Activated CD4-positive, alpha-beta memory T cell treated with anti-CD3 and anti-CD28 coated beads, Interleukin-2, amount 10 ng/mL, durations not matched to agents 7 days and 5 days (primary cell): Measurements from ENCODE around the gene VSTM2L. TPM values are rescaled to one million over a fixed set of nuclear protein-coding genes. Genes with fewer than 3 reads are reported as not detected.

Source experiments
- CTCF ChIA-PET: fragments of 350-600 bp; sonication (Branson Sonifier 250); formaldehyde crosslinking; loops from one replicate; lab custom pipeline; 2021; ENCODE audit warnings: antibody characterized with exemption, inconsistent platforms; lab: Charles Lee
- POLR2A ChIA-PET: fragments of 350-600 bp; sonication (Branson Sonifier 250); formaldehyde crosslinking; loops from one replicate; lab custom pipeline; 2021; ENCODE audit warnings: antibody characterized with exemption; lab: Charles Lee
- DNase-seq: peaks from one replicate; pipeline ENCODE4 v3.0.0-alpha.2; 2020
- H3K27ac Mint-ChIP-seq: one replicate; pipeline ENCODE4 v1.8.0; 2021; ENCODE audit warnings: mild to moderate bottlenecking, mixed read lengths
- H3K27me3 Mint-ChIP-seq: one replicate; pipeline ENCODE4 v1.8.0; 2021; ENCODE audit warnings: mixed read lengths
- H3K36me3 Mint-ChIP-seq: one replicate; pipeline ENCODE4 v1.8.0; 2021; ENCODE audit warnings: low read depth, mixed read lengths
- H3K4me1 Mint-ChIP-seq: one replicate; pipeline ENCODE4 v1.8.0; 2021; ENCODE audit warnings: mixed read lengths
- H3K4me3 Mint-ChIP-seq: one replicate; pipeline ENCODE4 v1.8.0; 2021; ENCODE audit warnings: mild to moderate bottlenecking, mixed read lengths
- H3K9me3 Mint-ChIP-seq: one replicate; pipeline ENCODE4 v1.8.0; 2021; ENCODE audit warnings: mixed read lengths
- total RNA-seq, 2 experiments: library from RNA; stranded (reverse); gene quantifications; one replicate each; pipeline ENCODE4 v1.2.3, GENCODE V29; 2021

Gene VSTM2L
- total RNA-seq, 2 experiments from 2014 or later: 0.20 TPM; not detected in 1

DNA sequence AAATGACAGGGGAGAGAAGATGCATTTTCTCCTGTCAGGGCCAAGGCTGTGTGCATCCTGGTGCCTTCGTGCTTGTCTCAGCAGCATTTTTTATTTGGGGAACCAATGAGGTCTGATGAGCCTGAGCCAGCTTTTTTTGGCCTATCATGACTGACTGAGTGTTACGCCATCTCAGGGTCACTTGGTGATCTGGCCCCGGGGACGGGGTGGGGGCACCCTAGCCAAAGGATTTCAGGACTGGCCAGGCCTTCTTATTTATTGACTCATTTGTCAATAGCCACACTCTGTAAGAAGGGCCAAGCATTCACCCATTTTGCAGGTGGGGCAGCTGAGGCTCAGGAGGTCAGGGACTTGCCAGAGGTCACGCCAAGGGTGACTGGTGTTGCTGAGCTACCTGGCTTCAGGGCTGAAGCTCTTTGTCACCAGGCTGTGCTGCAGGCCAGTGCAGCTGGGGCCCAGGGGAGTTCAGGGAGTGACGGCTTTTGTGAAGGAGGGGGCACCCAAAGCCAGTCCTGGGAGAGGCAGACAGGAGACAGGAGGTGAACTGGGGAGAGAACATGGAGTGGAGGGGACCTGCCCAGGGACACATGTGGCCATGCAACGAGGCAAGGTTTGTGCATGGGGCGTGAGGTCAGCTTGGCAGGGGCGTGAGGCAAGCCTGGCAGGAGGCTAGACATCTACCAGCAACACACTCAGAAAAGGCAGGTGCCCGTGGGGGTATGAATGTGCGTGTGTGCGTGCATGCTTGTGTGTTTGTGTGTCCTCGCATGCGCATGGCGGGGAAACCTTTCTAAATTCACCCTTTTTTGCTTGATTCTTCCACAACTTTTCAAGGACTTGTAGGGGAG, 31.1 kb downstream of the VSTM2L start:
- H3K9me3 Mint-ChIP-seq: no peaks in the 10 kb centered on the region
- H3K36me3 Mint-ChIP-seq: no peaks in the 10 kb centered on the region
- H3K27ac Mint-ChIP-seq: no peak overlapping the region
- ChIA-PET CTCF (no interaction called here), POLR2A (no interaction called here)
- DNase-seq: no peak
- no peak overlapping the region for H3K4me3 Mint-ChIP-seq
- H3K4me1 Mint-ChIP-seq: no peaks in the 10 kb centered on the region
- H3K27me3 Mint-ChIP-seq: peaks cover 9% of the 10 kb centered on the region

DNA sequence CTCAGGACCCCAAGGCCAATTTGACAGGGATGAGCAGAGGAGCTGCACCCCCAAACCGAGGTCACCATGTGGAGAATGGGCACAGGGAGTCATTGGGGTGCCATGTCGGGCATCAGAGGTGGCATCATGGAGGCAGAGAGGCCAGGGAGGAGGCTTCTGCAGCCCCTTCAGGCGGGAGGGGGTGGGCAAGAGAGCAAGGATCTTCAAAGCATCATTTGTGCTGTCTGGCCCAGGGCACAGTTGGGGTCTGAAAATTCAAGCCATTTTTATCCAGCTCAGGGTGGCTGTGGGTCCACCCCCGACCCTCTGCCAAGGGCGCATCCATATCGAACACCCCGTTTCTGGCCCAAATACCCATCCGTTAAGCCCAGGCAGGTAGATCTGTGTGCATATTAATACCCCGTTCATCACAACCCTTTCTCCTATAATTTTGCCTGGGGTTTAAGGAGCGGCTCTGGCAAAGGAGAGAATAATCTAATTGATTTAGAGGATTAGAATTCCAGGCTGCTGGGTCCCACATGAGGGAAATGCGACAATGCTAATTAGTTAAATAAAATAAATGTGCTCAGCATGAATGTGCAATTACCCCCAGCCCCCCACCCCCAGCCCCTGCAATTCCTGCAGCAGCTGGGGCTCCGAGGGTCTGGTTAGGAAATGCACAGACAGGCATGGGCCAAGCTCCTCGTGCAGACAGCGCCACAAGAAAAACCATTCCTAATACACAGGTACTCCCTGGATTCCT, 31.9 kb downstream of the VSTM2L start:
- DNase-seq: no peak
- Mint-ChIP-seq H3K4me3 (no peak overlapping the region), H3K9me3 (no peaks in the 10 kb centered on the region), H3K27me3 (peaks cover 4% of the 10 kb centered on the region), H3K36me3 (no peaks in the 10 kb centered on the region), H3K27ac (no peak overlapping the region), H3K4me1 (no peaks in the 10 kb centered on the region)
- CTCF ChIA-PET: interaction anchor here (0.6 kb wide), 1 partner anchor 114 kb away, joined by 3 read pairs; no protein-coding TSS in a partner anchor
- POLR2A ChIA-PET: no interaction called here

DNA sequence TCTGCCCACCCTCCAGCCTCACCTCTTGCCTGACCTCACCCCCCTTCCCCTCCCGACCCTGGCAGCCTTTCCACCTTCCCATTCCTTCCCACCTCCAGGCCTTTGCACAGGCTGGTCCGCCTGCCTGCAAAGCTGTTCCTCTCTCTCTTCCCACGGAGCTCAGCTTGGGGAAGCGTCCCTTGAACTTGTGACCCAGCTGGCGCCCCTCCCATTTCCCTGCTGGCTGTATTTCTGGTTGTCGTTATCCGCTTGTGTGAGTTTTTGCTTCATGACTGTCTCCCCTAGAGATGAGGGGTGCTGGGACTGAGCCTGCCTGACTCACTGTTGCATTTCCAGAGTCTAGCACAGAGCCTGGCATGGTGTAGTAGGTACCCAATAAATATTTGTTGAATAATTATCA, 32.5 kb downstream of the VSTM2L start:
- peaks cover 4% of the 10 kb centered on the region for H3K27me3 Mint-ChIP-seq
- H3K27ac Mint-ChIP-seq: no peak overlapping the region
- no peaks in the 10 kb centered on the region for H3K36me3 Mint-ChIP-seq
- CTCF ChIA-PET: no interaction called here
- no peak overlapping the region for H3K4me3 Mint-ChIP-seq
- H3K4me1 Mint-ChIP-seq: no peaks in the 10 kb centered on the region
- POLR2A ChIA-PET: no interaction called here
- no peak for DNase-seq
- no peaks in the 10 kb centered on the region for H3K9me3 Mint-ChIP-seq

DNA sequence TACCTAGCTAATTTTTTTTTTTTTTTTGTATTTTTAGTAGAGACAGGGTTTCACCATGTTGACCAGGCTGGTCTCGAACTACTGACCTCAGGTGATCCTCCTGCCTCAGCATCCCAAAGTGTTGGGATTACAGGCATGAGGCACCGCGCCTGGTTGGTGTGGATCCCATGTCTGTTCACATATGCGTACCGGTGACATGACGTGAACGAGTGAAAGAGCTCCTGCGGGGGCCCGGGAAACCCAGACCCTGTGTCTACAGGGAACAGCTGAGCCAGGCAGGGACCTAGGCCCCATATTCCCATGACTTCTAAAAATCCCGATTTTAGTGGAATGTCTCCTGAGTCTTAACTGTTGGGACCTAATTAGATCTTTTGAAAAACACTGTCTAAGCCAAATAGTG, 33.1 kb downstream of the VSTM2L start:
- H3K4me1 Mint-ChIP-seq: no peaks in the 10 kb centered on the region
- ChIA-PET POLR2A (no interaction called here), CTCF (no interaction called here)
- H3K4me3 Mint-ChIP-seq: no peak overlapping the region
- H3K36me3 Mint-ChIP-seq: no peaks in the 10 kb centered on the region
- no peak overlapping the region for H3K27ac Mint-ChIP-seq
- DNase-seq: no peak
- no peaks in the 10 kb centered on the region for H3K9me3 Mint-ChIP-seq
- H3K27me3 Mint-ChIP-seq: peaks cover 4% of the 10 kb centered on the region

GRCh38 chr20:37936451-37936850, 33.5 kb downstream of the VSTM2L start:
- CTCF ChIA-PET: no interaction called here
- DNase-seq: no peak
- H3K36me3 Mint-ChIP-seq: no peaks in the 10 kb centered on the region

DNA sequence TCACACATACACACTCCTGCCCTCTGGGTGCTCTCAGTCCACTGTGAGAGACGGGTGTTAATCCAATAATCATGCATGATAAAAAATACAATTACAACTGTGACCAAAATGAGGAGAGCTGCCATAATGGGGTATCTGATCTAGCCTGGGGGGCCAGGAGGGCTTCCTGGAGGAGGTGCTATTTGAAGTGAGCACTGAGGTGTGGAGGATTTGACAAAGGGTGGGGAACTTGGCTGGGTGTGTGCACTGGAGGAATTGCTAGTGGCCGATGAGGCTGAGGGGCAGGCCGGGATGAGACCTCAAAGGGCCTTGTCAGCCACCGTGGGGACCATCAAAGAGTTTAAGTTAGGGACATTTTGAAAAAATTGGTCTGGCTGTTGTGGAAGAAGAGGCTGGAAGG, 34.8 kb downstream of the VSTM2L start:
- CTCF ChIA-PET: no interaction called here
- no peaks in the 10 kb centered on the region for H3K4me1 Mint-ChIP-seq
- H3K9me3 Mint-ChIP-seq: no peaks in the 10 kb centered on the region
- H3K36me3 Mint-ChIP-seq: no peaks in the 10 kb centered on the region
- no peak overlapping the region for H3K27ac Mint-ChIP-seq
- no peak overlapping the region for H3K4me3 Mint-ChIP-seq
- POLR2A ChIA-PET: no interaction called here
- H3K27me3 Mint-ChIP-seq: peaks cover 2% of the 10 kb centered on the region
- DNase-seq: no peak

More at GRCh38 chr20:37936451-37936850, 33.5 kb downstream of the VSTM2L start:
- Mint-ChIP-seq H3K4me3 (no peak overlapping the region), H3K27ac (no peak overlapping the region), H3K4me1 (no peaks in the 10 kb centered on the region), H3K27me3 (peaks cover 4% of the 10 kb centered on the region), H3K9me3 (no peaks in the 10 kb centered on the region)
- POLR2A ChIA-PET: no interaction called here

DNA sequence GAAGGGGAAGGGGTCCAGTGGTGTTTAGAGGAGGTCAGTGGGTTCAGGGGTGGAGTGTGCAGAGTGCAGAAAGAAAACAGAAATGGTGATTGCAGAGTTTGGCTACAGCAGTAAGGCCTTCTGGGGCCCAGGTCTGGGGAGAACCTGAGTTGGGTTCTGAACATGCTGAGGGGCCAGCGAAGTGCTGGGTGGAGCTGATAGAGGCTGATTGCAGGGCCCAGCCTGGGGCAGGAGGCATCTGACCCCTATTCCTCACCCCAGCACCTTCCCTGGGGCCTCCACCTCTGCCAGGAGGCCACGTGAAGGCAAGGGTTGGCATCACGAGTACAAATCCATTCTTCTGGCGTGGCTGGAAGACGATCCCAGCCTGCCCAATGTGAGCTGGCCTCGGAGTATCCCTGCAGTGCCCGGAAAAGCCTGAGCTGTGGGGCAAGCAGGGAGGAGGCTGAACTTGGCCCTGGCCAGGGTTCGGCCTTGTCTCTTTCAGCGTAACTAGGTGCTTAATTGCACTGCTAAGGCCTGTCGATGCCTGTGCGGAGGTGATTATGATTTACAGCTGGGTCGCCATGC, 35.3 kb downstream of the VSTM2L start:
- Mint-ChIP-seq H3K27ac (no peak overlapping the region), H3K4me3 (no peak overlapping the region), H3K27me3 (peaks cover 2% of the 10 kb centered on the region), H3K4me1 (no peaks in the 10 kb centered on the region), H3K36me3 (no peaks in the 10 kb centered on the region), H3K9me3 (no peaks in the 10 kb centered on the region)
- no peak for DNase-seq
- CTCF ChIA-PET: no interaction called here
- POLR2A ChIA-PET: no interaction called here

GRCh38 chr20:37938954-37939353, 36.0 kb downstream of the VSTM2L start:
- Mint-ChIP-seq H3K27me3 (peaks cover 2% of the 10 kb centered on the region), H3K4me1 (no peaks in the 10 kb centered on the region), H3K27ac (no peak overlapping the region), H3K36me3 (no peaks in the 10 kb centered on the region), H3K4me3 (no peak overlapping the region), H3K9me3 (no peaks in the 10 kb centered on the region)
- ChIA-PET POLR2A (no interaction called here), CTCF (no interaction called here)
- no peak for DNase-seq

DNA sequence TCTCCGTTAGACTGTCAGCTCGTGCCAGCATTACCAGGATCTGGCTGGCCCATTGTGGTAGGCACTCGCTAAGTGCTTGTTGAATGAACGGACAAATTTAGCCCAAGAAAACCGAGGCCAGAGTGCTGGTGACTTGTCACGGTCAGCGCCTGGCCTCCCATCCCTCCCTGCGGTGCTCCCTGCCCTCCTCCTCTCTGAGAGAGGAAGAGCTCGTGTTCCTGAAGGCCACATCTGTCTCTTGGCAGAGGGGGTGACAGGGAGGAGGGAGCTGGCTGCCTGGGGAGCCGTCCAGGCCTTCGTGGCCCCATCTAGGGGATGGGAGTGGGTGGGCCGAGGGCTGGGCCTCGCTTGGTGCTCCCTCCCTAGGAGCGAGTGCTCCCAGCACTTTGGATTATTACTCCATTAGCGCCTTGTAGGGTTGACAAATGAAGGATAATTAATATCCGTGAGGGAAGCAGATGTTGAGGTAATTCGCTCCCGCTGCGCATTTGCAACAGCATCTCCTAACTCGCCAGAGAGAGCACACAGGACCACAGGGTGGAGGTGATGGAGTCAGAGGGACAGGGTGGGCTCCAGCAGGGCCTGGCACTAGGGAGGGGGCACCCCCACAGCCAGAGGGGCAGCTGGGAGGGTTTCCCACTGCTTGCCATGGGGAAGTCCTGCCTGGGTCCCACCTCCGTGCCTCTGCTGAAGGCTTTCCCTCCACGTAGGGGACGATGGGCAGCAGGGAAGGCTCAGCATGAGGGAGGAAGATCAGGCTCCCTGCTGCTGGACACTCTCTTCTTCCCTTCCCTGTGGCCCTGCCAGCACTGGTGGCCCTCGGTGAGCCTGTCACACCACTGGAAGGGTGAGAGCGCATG, 37.0 kb downstream of the VSTM2L start:
- no peak for DNase-seq
- Mint-ChIP-seq H3K27ac (no peak overlapping the region), H3K36me3 (no peaks in the 10 kb centered on the region), H3K4me3 (no peak overlapping the region), H3K27me3 (no peaks in the 10 kb centered on the region), H3K4me1 (no peaks in the 10 kb centered on the region), H3K9me3 (no peaks in the 10 kb centered on the region)
- ChIA-PET CTCF (no interaction called here), POLR2A (no interaction called here)

- H3K36me3 Mint-ChIP-seq: no peaks in the 10 kb centered on the region
- no peak for DNase-seq
Observed at GRCh38 chr20:37940858-37941257, 37.9 kb downstream of the VSTM2L start.

DNA sequence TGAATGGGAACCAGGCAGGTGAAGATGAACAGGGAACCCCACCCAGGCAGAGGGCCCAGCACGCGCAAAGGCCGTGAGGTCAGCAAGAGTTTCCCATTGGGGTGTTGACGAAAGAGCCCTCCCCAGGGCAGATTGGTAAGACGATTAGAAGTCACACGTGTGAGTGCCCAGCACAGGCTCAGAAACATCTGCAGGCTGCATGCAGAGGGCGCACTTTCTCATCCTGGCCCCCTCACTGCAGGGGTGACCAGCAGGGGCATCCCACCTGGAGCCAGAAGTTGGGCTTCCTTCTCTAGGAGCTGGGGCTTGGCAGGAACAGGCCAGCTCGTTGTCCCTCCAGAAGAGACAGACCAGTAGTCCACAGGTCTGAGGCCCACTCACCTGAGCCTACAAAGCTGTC, 38.4 kb downstream of the VSTM2L start:
- ChIA-PET POLR2A (no interaction called here), CTCF (no interaction called here)
- no peak overlapping the region for H3K4me3 Mint-ChIP-seq
- DNase-seq: no peak
- H3K4me1 Mint-ChIP-seq: no peaks in the 10 kb centered on the region
- H3K27ac Mint-ChIP-seq: no peak overlapping the region
- no peaks in the 10 kb centered on the region for H3K36me3 Mint-ChIP-seq
- H3K9me3 Mint-ChIP-seq: no peaks in the 10 kb centered on the region
- H3K27me3 Mint-ChIP-seq: no peaks in the 10 kb centered on the region

More at GRCh38 chr20:37940858-37941257, 37.9 kb downstream of the VSTM2L start:
- Mint-ChIP-seq H3K9me3 (no peaks in the 10 kb centered on the region), H3K27ac (no peak overlapping the region), H3K4me1 (no peaks in the 10 kb centered on the region), H3K4me3 (no peak overlapping the region), H3K27me3 (no peaks in the 10 kb centered on the region)
- ChIA-PET CTCF (no interaction called here), POLR2A (no interaction called here)

DNA sequence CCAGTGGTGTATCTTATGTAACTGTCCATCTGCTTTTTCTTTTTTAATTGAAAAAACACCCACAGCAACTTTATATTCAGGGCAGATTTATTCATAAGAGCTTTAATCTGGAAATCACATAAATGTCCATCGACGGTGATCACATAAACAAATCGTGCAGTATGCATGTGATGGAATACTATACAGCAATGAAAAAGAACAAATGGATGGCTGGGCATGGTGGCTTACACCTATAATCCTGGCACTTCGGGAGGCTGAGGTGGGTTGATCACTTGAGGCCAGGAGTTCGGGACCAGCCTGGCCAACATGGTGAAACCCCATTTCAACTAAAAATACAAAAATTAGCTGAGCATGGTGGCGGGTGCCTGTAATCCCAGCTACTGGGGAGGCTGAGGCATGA, 39.1 kb downstream of the VSTM2L start:
- H3K4me3 Mint-ChIP-seq: no peak overlapping the region
- no peaks in the 10 kb centered on the region for H3K9me3 Mint-ChIP-seq
- no peaks in the 10 kb centered on the region for H3K4me1 Mint-ChIP-seq
- H3K27ac Mint-ChIP-seq: no peak overlapping the region
- no peaks in the 10 kb centered on the region for H3K36me3 Mint-ChIP-seq
- no peaks in the 10 kb centered on the region for H3K27me3 Mint-ChIP-seq
- no peak for DNase-seq
- CTCF ChIA-PET: interaction anchor here (0.7 kb wide), 1 partner anchor 94 kb away, joined by 3 read pairs; no protein-coding TSS in a partner anchor
- POLR2A ChIA-PET: no interaction called here
